ENCODE data around the gene TTLL11.

TTLL11 gene

DNA sequence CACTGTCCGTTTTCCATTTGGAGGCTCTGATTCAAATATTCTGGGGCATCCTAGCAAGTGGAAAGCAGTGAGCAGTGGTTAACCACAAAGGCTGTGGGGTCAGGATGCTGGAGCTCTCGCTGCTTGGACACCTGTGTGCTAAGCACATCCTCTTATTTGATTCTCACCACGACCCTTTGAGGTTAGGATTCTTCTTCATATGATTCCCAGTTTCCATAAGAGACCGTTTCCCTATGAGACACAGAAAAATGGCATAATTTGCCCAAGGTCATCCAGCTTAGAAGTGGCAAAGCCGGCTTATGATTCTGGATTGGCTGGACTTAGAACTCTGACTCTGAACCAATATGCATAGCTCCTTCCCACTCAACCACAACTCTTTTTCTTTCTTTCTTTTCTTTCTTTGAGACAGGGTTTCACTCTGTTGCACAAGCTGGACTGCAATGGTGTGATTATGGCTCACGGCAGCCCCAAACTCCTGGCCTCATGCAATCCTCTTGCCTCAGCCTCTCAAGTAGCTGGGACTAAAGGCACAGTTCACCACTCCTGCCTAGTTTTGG is 207.7 kb downstream of the TTLL11 start:
- Histone ChIP-seq H3K4me1 (ENCODE audit: control insufficient read depth, low read length) (peaks cover 40% of the 10 kb centered on the region), H3K27ac (ENCODE audit: low read depth, low read length) (no peak overlapping the region), H3K4me2 (ENCODE audit: low read length) (peak overlapping the region; percentile 44), H3F3A (ENCODE audit: control insufficient read depth, insufficient read depth) (no peaks in the 10 kb centered on the region), H4K20me1 (ENCODE audit: control insufficient read depth, insufficient read depth, low read depth, low read length) (no peaks in the 10 kb centered on the region), H3K9me2 (replicated peaks; ENCODE audit: control insufficient read depth, low read length) (no peaks in the 10 kb centered on the region), H3K4me3 (ENCODE audit: low read length) (0 out of 2 replicates have a peak overlapping the region, but pooled peaks have one; percentile 2), H3K79me2 (ENCODE audit: control insufficient read depth, low read length) (no peaks in the 10 kb centered on the region), H3K9me3 (ENCODE audit: control insufficient read depth, insufficient read depth, low read length) (no peaks in the 10 kb centered on the region), H3K27me3 (ENCODE audit: control insufficient read depth, low read length) (no peaks in the 10 kb centered on the region), H3K36me3 (ENCODE audit: control insufficient read depth, low read length) (no peaks in the 10 kb centered on the region)
- TF ChIP-seq CTCF (IDR thresholded peaks at IDR 0.05; ENCODE audit: low read depth, low read length, poor library complexity, severe bottlenecking) (no peak), EZH2phosphoT487 (IDR thresholded peaks at IDR 0.05; ENCODE audit: borderline replicate concordance, low read length) (no peak)

DNA sequence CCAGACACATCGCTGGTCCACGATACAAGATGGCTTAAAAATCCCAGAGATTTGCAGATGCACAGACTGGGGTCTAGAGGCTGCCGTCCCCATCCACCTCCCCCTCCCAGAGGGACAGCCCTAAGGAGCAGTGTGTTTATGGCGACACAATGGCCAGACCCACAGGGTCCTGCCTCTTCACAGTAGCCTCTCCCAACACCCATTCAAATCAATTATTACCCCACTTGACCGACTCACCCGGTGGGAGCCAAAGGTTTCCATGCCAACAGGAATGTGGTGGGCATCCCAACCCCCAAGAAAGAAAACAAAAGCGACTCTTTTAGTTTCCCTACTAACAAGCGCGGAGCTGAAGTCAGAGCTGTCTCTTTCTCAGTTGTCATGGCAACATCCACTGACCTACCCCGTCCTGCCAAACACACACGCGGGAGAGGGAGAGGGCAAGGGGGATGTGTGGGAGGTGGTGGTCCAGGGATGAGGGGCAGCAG is 209.0 kb downstream of the TTLL11 start:
- Histone ChIP-seq H3K4me1 (ENCODE audit: control insufficient read depth, low read length) (peaks cover 40% of the 10 kb centered on the region), H3K4me3 (ENCODE audit: low read length) (no peak overlapping the region), H3K9me2 (replicated peaks; ENCODE audit: control insufficient read depth, low read length) (no peaks in the 10 kb centered on the region), H3F3A (ENCODE audit: control insufficient read depth, insufficient read depth) (no peaks in the 10 kb centered on the region), H3K9me3 (ENCODE audit: control insufficient read depth, insufficient read depth, low read length) (no peaks in the 10 kb centered on the region), H3K79me2 (ENCODE audit: control insufficient read depth, low read length) (no peaks in the 10 kb centered on the region), H4K20me1 (ENCODE audit: control insufficient read depth, insufficient read depth, low read depth, low read length) (no peaks in the 10 kb centered on the region), H3K36me3 (ENCODE audit: control insufficient read depth, low read length) (no peaks in the 10 kb centered on the region), H3K27ac (ENCODE audit: low read depth, low read length) (no peak overlapping the region), H3K4me2 (ENCODE audit: low read length) (peak overlapping the region; percentile 16; the same call in 1 of the 2 replicates), H3K27me3 (ENCODE audit: control insufficient read depth, low read length) (no peaks in the 10 kb centered on the region)
- TF ChIP-seq EZH2phosphoT487 (IDR thresholded peaks at IDR 0.05; ENCODE audit: borderline replicate concordance, low read length) (no peak), CTCF (IDR thresholded peaks at IDR 0.05; ENCODE audit: low read depth, low read length, poor library complexity, severe bottlenecking) (no peak)

- H3K27me3 ChIP-seq (ENCODE audit: control insufficient read depth, low read length): no peaks in the 10 kb centered on the region
- no peaks in the 10 kb centered on the region for H4K20me1 ChIP-seq (ENCODE audit: control insufficient read depth, insufficient read depth, low read depth, low read length)
- no peak overlapping the region for H3K27ac ChIP-seq (ENCODE audit: low read depth, low read length)
- no peak for TF ChIP-seq EZH2phosphoT487 (IDR thresholded peaks at IDR 0.05; ENCODE audit: borderline replicate concordance, low read length)
- no peak for TF ChIP-seq CTCF (IDR thresholded peaks at IDR 0.05; ENCODE audit: low read depth, low read length, poor library complexity, severe bottlenecking)
- no peaks in the 10 kb centered on the region for H3F3A ChIP-seq (ENCODE audit: control insufficient read depth, insufficient read depth)
- H3K36me3 ChIP-seq (ENCODE audit: control insufficient read depth, low read length): no peaks in the 10 kb centered on the region
- H3K4me3 ChIP-seq (ENCODE audit: low read length): no peak overlapping the region
- no peaks in the 10 kb centered on the region for H3K9me2 ChIP-seq (replicated peaks; ENCODE audit: control insufficient read depth, low read length)
- peak overlapping the region; percentile 16; the same call in 1 of the 2 replicates for H3K4me2 ChIP-seq (ENCODE audit: low read length)
- no peaks in the 10 kb centered on the region for H3K9me3 ChIP-seq (ENCODE audit: control insufficient read depth, insufficient read depth, low read length)
- peaks cover 40% of the 10 kb centered on the region for H3K4me1 ChIP-seq (ENCODE audit: control insufficient read depth, low read length)
- no peaks in the 10 kb centered on the region for H3K79me2 ChIP-seq (ENCODE audit: control insufficient read depth, low read length)
Measured at GRCh38 chr9:121883281-121884056, 209.6 kb downstream of the TTLL11 start.

Data from DOHH2 (cell line).